ENCODE measurements around the gene OTUD4.

Gene OTUD4

DNA sequence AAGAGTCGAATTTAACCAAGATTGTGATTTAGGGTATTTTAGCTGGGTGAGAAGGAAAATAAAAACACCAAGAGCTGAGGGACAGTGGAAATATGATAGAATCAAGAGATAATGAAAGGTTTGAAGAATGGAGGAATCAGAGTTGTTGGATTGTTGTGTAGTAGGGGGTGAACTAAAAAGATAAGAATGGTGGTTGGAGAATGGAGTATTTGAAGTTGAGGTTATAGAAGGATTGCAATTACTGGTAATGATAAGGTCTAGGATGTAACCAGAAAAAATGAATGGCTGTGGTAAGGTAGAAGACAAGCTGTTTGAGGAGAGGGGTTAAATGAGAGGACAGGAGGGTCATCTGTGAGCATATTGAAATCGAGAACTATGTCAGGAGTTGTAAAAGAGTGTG lies 77.8 kb downstream of the OTUD4 start:
- H3K9ac ChIP-seq (ENCODE audit: low read length): no peak overlapping the region
- H3K36me3 ChIP-seq (ENCODE audit: insufficient read depth, low read length): peaks cover 47% of the 10 kb centered on the region
- no peak for TF ChIP-seq EZH2 (IDR thresholded peaks at IDR 0.05; ENCODE audit: borderline replicate concordance, low read length)
- TF ChIP-seq, protein P1, sequence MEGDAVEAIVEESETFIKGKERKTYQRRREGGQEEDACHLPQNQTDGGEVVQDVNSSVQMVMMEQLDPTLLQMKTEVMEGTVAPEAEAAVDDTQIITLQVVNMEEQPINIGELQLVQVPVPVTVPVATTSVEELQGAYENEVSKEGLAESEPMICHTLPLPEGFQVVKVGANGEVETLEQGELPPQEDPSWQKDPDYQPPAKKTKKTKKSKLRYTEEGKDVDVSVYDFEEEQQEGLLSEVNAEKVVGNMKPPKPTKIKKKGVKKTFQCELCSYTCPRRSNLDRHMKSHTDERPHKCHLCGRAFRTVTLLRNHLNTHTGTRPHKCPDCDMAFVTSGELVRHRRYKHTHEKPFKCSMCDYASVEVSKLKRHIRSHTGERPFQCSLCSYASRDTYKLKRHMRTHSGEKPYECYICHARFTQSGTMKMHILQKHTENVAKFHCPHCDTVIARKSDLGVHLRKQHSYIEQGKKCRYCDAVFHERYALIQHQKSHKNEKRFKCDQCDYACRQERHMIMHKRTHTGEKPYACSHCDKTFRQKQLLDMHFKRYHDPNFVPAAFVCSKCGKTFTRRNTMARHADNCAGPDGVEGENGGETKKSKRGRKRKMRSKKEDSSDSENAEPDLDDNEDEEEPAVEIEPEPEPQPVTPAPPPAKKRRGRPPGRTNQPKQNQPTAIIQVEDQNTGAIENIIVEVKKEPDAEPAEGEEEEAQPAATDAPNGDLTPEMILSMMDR (IDR thresholded peaks at IDR 0.05; ENCODE audit: low read length): no peak
- H3F3A ChIP-seq (ENCODE audit: insufficient read depth, low read length): no peaks in the 10 kb centered on the region
- H3K9me3 ChIP-seq (ENCODE audit: low read length): no peaks in the 10 kb centered on the region
- no peaks in the 10 kb centered on the region for H4K20me1 ChIP-seq (ENCODE audit: insufficient read depth, low read length)
- H3K4me2 ChIP-seq (ENCODE audit: low read length): peak overlapping the region; percentile 31; the same call in 1 of the 2 replicates
- H3K9me2 ChIP-seq (ENCODE audit: low read depth, low read length): no peaks in the 10 kb centered on the region
- no peak overlapping the region for H2AFZ ChIP-seq (ENCODE audit: low read length)
- peaks cover 48% of the 10 kb centered on the region for H3K4me1 ChIP-seq (ENCODE audit: insufficient read depth, low read length, severe bottlenecking)
- peaks cover 82% of the 10 kb centered on the region for H3K79me2 ChIP-seq (ENCODE audit: insufficient read depth, low read length)
- no peak overlapping the region for H3K27ac ChIP-seq (ENCODE audit: low read depth, low read length, poor library complexity, severe bottlenecking)
- no peak overlapping the region for H3K4me3 ChIP-seq (ENCODE audit: low read depth, low read length, poor library complexity, severe bottlenecking)
- H3K27me3 ChIP-seq (ENCODE audit: insufficient read depth, low read length): no peaks in the 10 kb centered on the region

DNA sequence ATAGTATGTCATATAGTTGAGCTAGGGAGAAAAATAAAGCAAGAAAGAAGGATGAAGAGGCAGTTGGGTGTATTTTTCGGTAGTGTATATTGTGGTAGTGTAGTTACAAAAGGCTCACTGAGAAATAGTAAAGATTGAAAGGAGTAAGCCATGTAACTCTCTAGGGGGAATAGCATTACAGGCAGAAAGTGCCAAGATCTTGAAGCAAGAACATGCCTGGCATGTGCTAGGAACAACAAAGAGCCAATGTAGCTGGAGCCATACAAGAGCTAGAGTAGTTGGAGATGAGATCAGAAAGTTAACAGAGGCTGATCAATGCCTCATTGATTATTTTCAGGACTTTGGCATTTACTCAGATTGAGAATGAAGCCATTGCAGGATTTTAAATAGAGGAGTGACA lies 79.3 kb downstream of the OTUD4 start:
- H3K4me1 ChIP-seq (ENCODE audit: insufficient read depth, low read length, severe bottlenecking): peaks cover 57% of the 10 kb centered on the region
- no peaks in the 10 kb centered on the region for H3K9me2 ChIP-seq (ENCODE audit: low read depth, low read length)
- H4K20me1 ChIP-seq (ENCODE audit: insufficient read depth, low read length): no peaks in the 10 kb centered on the region
- no peaks in the 10 kb centered on the region for H3K27me3 ChIP-seq (ENCODE audit: insufficient read depth, low read length)
- peaks cover 92% of the 10 kb centered on the region for H3K79me2 ChIP-seq (ENCODE audit: insufficient read depth, low read length)
- H3K36me3 ChIP-seq (ENCODE audit: insufficient read depth, low read length): peaks cover 32% of the 10 kb centered on the region
- H3F3A ChIP-seq (ENCODE audit: insufficient read depth, low read length): no peaks in the 10 kb centered on the region
- H3K9me3 ChIP-seq (ENCODE audit: low read length): no peaks in the 10 kb centered on the region
- no peak overlapping the region for H3K4me3 ChIP-seq (ENCODE audit: low read depth, low read length, poor library complexity, severe bottlenecking)
- no peak overlapping the region for H3K27ac ChIP-seq (ENCODE audit: low read depth, low read length, poor library complexity, severe bottlenecking)
- peak overlapping the region; percentile 31; the same call in 1 of the 2 replicates for H3K4me2 ChIP-seq (ENCODE audit: low read length)
- no peak overlapping the region for H2AFZ ChIP-seq (ENCODE audit: low read length)
- TF ChIP-seq, protein P1 (IDR thresholded peaks at IDR 0.05; ENCODE audit: low read length): no peak
- no peak for TF ChIP-seq EZH2 (IDR thresholded peaks at IDR 0.05; ENCODE audit: borderline replicate concordance, low read length)
- H3K9ac ChIP-seq (ENCODE audit: low read length): no peak overlapping the region

DNA sequence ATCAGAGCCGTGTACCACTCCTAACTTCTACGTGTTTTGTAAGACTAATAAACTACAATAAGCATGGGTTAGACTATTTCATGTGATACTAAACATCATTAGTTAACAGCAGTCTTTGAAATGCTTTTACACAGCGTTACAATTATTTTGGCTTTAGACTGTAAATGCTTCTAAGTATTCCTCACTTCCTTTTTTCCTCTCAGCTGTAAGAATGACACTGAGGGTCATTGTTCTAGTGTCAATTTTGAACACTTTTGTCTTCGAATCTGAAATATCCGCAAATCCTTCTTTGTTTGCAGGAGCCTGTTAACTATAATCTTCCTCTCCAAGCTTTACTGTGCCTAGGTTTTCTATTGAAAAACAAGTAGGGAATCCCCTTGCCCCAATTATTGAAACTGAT lies 80.7 kb downstream of the OTUD4 start:
- Histone ChIP-seq H3K9me3 (ENCODE audit: low read length) (no peaks in the 10 kb centered on the region), H3K79me2 (ENCODE audit: insufficient read depth, low read length) (peaks cover 80% of the 10 kb centered on the region), H2AFZ (ENCODE audit: low read length) (no peak overlapping the region), H3K36me3 (ENCODE audit: insufficient read depth, low read length) (peaks cover 33% of the 10 kb centered on the region), H3K9ac (ENCODE audit: low read length) (peak overlapping the region; percentile 86), H3K4me3 (ENCODE audit: low read depth, low read length, poor library complexity, severe bottlenecking) (peak overlapping the region; percentile 77), H3F3A (ENCODE audit: insufficient read depth, low read length) (no peaks in the 10 kb centered on the region), H3K27me3 (ENCODE audit: insufficient read depth, low read length) (no peaks in the 10 kb centered on the region), H4K20me1 (ENCODE audit: insufficient read depth, low read length) (no peaks in the 10 kb centered on the region), H3K4me2 (ENCODE audit: low read length) (peak overlapping the region; percentile 99), H3K27ac (ENCODE audit: low read depth, low read length, poor library complexity, severe bottlenecking) (no peak overlapping the region), H3K4me1 (ENCODE audit: insufficient read depth, low read length, severe bottlenecking) (peaks cover 57% of the 10 kb centered on the region), H3K9me2 (ENCODE audit: low read depth, low read length) (no peaks in the 10 kb centered on the region)
- TF ChIP-seq, protein P1 (IDR thresholded peaks at IDR 0.05; ENCODE audit: low read length): no peak
- no peak for TF ChIP-seq EZH2 (IDR thresholded peaks at IDR 0.05; ENCODE audit: borderline replicate concordance, low read length)
